Measurements from ENCODE around the gene AOPEP.

AOPEP gene

GRCh38 chr9:95077053-95077765, 350.7 kb downstream of the AOPEP start:
- Histone ChIP-seq H3K27ac (ENCODE audit: low read depth, low read length) (no peak overlapping the region), H3K4me2 (ENCODE audit: low read depth, low read length, poor library complexity, severe bottlenecking) (no peak overlapping the region), H3K79me2 (ENCODE audit: insufficient read depth, low read length) (no peaks in the 10 kb centered on the region), H3K9me2 (replicated peaks; ENCODE audit: insufficient read depth, low read length) (no peaks in the 10 kb centered on the region), H3K27me3 (ENCODE audit: low read length) (no peaks in the 10 kb centered on the region), H3F3A (ENCODE audit: insufficient read depth) (no peaks in the 10 kb centered on the region), H4K20me1 (ENCODE audit: low read depth, low read length) (no peaks in the 10 kb centered on the region), H3K9me3 (ENCODE audit: insufficient read depth, low read length) (no peaks in the 10 kb centered on the region), H3K4me3 (ENCODE audit: insufficient read depth, low read length, poor library complexity, severe bottlenecking) (no peak overlapping the region), H3K9ac (ENCODE audit: low read length) (no peak overlapping the region), H3K36me3 (ENCODE audit: low read length) (no peaks in the 10 kb centered on the region), H2AFZ (ENCODE audit: low read depth, low read length, severe bottlenecking) (no peak overlapping the region)
- TF ChIP-seq CTCF (IDR thresholded peaks at IDR 0.05; ENCODE audit: insufficient read depth, low read length, poor library complexity, severe bottlenecking) (no peak), EZH2phosphoT487 (conservative IDR thresholded peaks at IDR 0.05; ENCODE audit: low read length) (no peak)

- no peaks in the 10 kb centered on the region for H4K20me1 ChIP-seq (ENCODE audit: low read depth, low read length)
- TF ChIP-seq EZH2phosphoT487 (conservative IDR thresholded peaks at IDR 0.05; ENCODE audit: low read length) (no peak), CTCF (IDR thresholded peaks at IDR 0.05; ENCODE audit: insufficient read depth, low read length, poor library complexity, severe bottlenecking) (no peak)
- H3K9me3 ChIP-seq (ENCODE audit: insufficient read depth, low read length): no peaks in the 10 kb centered on the region
- H3K9ac ChIP-seq (ENCODE audit: low read length): no peak overlapping the region
- no peaks in the 10 kb centered on the region for H3K27me3 ChIP-seq (ENCODE audit: low read length)
- H3F3A ChIP-seq (ENCODE audit: insufficient read depth): no peaks in the 10 kb centered on the region
- no peak overlapping the region for H3K27ac ChIP-seq (ENCODE audit: low read depth, low read length)
- no peaks in the 10 kb centered on the region for H3K36me3 ChIP-seq (ENCODE audit: low read length)
- H3K9me2 ChIP-seq (replicated peaks; ENCODE audit: insufficient read depth, low read length): no peaks in the 10 kb centered on the region
- H2AFZ ChIP-seq (ENCODE audit: low read depth, low read length, severe bottlenecking): no peak overlapping the region
- H3K4me3 ChIP-seq (ENCODE audit: insufficient read depth, low read length, poor library complexity, severe bottlenecking): no peak overlapping the region
- H3K4me2 ChIP-seq (ENCODE audit: low read depth, low read length, poor library complexity, severe bottlenecking): no peak overlapping the region
- H3K79me2 ChIP-seq (ENCODE audit: insufficient read depth, low read length): no peaks in the 10 kb centered on the region
These were observed 351.4 kb downstream of the AOPEP start for GRCh38 chr9:95077766-95078370.

- Histone ChIP-seq H4K20me1 (ENCODE audit: low read depth, low read length) (no peaks in the 10 kb centered on the region), H3K27ac (ENCODE audit: low read depth, low read length) (no peak overlapping the region), H3K9me3 (ENCODE audit: insufficient read depth, low read length) (no peaks in the 10 kb centered on the region), H2AFZ (ENCODE audit: low read depth, low read length, severe bottlenecking) (no peak overlapping the region), H3K4me3 (ENCODE audit: insufficient read depth, low read length, poor library complexity, severe bottlenecking) (no peak overlapping the region), H3F3A (ENCODE audit: insufficient read depth) (no peaks in the 10 kb centered on the region), H3K36me3 (ENCODE audit: low read length) (no peaks in the 10 kb centered on the region), H3K4me2 (ENCODE audit: low read depth, low read length, poor library complexity, severe bottlenecking) (no peak overlapping the region), H3K9me2 (replicated peaks; ENCODE audit: insufficient read depth, low read length) (no peaks in the 10 kb centered on the region), H3K9ac (ENCODE audit: low read length) (no peak overlapping the region), H3K79me2 (ENCODE audit: insufficient read depth, low read length) (no peaks in the 10 kb centered on the region), H3K27me3 (ENCODE audit: low read length) (no peaks in the 10 kb centered on the region)
- TF ChIP-seq CTCF (IDR thresholded peaks at IDR 0.05; ENCODE audit: insufficient read depth, low read length, poor library complexity, severe bottlenecking) (no peak), EZH2phosphoT487 (conservative IDR thresholded peaks at IDR 0.05; ENCODE audit: low read length) (no peak)
These were observed 352.0 kb downstream of the AOPEP start for GRCh38 chr9:95078511-95078910.

Data from SU-DHL-6 (cell line).